Activated CD8-positive, alpha-beta memory T cell treated with anti-CD3 and anti-CD28 coated beads, Interleukin-2, amount 50 U/mL, for 48 hours (primary cell): ENCODE results near the gene DGKB.
"Not testable (repeated sequence)": the region's sequence is repeated elsewhere in the genome, so short reads cannot be mapped to it uniquely, and the experiment has no call there.

Experiments used
- DNase-seq: peaks from one replicate; pipeline ENCODE4 v3.0.0-alpha.2; 2020

Gene DGKB

DNA sequence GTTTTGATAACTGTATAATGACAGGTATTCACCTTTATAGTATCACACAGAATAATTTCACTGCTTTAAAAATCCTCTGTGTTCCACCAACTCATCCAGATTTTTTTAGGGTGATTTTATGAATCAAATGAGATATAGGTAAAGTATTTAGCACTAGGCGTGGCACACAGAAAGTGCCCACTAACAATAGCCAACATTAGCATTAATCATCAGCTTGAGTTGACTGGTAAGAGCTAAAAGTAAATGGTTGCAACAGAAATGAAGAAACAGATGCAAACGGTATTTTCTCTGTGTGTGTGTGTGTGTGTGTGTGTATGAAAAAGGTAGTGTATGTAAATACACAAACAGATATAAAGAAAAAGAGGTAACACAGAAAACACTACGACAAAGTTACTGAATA is 534.3 kb downstream of the DGKB start:
- no peak for DNase-seq

DNA sequence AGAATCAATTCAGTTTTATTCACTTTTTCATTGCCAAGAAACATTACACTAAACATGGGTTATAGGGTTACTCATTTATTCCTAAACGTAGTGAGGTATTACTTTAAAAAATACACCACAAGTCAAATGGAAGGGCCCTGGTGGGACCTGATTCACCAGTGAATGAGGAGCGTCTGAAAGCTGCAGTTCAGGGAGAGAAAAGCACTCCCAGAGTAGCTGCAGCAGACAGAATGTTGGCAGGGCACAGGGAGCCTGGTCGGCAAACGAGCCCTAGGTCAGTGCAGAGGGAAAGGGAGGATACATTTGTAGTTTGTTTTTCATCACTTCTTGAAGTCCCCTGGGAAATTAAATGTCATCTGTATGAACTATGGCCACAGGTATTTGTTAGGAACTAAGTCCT is 551.4 kb downstream of the DGKB start:
- no peak for DNase-seq

DNA sequence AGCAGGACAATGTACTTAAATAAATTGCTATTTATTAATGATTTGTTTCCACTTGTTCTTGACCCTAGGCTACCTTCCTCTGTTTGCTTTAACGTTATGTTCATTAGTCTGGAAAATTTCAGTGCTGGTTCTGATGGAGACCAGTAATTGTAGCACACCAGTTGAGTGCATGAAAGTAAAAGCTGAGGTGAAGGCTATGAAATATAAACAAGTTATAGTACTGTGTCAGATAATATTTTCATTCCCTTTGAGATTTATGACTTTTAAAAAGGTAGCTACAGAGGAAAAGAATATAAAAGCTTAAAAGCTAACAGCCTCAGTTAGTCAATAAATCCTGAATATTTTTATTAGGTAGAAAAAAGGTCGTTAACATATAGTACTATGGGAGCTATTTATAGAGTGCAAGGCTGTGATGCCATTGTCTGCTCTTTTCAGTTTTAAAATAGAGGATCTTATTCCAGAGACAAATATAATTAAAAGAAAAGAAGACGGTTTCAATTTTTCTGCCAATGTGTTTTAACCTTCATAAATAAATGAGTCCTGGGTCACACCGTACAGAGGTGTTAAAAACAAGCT is 561.3 kb downstream of the DGKB start:
- DNase-seq, result no peak

DNA sequence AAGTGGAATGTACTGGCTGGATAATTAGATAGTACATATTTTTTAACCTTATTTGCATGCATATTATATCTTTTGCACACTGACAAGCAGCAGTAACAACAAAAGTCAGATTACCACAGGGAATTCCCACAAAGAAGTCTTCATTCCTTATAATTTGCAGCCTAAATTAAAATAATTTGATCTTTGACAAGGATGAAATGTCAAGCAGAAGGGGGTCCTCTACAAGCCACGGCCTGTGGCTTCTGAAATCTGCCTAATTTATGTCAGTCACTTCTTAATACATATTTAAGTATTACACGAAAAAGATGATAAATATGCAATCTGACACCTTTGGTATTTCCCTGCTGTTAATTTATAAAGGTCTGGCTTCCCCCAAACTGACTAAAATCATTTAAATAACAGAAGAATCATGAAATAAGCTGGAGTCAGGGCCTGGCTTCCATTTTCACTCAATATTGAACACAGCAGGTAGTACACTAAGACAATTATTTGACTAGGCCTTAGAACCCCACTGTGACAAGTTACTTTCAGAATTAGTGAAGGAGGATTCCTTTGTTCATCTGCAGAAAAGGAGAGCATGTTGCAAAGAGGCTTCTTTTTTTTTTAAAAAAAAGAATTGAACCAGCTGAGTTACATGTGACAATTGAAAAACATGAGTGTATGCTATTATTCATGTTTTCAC is 562.0 kb downstream of the DGKB start:
- DNase-seq, result no peak

DNA sequence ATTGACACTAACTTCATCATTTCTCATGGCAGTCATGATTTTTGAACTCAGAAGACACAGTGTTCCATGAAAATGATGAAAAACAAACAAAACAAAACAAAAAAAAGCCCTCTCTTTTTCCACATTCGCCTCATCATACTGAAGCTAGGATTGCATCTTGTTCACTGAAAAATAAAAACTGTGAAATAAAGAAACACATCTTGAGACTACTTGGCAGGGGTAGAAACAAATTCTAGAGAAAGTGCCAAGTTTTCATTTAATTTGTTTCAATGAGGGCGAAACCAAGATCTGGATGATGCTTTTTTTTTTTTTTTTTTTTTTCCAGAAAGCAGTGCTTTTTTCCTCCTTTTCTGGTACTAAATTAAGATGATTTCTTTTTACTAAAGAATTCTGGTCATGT is 562.7 kb downstream of the DGKB start:
- no peak for DNase-seq

DNA sequence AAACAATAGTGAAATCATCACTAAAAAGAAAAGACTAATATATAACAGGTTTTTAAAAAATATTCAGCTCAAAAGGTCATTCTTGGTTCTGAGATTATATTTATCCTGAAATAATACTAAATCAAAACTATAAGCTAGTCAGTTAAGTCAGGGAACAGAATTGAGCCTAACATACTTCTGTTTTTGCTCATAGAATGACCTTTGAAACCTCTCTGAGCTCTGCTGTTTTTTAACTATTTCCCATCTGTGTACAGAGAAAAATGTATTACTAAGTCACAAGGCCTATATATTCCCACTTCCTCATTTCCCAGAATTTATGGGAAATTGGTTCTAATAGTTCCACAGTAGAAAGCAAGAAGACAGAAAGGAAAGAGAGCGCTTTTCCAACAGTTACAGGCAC is 566.3 kb downstream of the DGKB start:
- no peak for DNase-seq

DNA sequence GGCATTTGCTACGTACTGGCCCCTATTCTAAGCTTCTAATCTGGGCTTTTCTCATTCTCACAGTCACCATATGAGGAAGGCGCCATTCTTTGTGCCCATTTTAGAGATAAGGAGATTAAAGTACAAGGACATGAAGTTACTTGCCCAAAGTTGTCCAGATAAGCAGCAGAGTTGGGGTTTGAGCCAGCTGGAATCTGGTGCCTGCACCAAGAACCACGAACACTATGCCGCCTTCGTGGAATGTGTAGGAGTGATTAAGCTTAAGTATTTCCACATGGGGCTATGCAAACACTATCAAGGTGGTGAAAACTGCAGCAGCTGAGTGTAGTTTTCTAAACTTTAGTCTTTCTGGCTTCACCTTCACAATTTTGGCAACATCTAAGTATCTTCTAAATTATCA is 570.4 kb downstream of the DGKB start:
- DNase-seq, result no peak

DNA sequence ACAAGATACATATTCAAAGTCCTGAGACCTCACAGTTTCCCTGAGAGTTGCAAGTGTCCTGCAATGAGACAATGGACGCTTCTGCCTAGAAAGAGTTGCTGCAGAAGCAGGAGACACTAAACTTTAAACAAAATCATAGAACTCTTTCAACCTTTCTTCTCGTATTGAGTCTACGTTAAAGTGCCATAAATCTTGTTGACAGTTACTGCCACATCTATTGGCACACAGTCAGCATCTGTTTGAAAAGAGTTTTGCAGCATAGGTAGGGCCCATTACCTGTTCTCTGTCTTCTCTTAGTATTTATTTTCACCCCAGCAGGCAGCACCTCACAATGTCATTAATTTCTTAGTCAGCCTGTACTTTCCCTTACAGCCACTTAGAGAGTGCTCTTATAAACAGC is 577.8 kb downstream of the DGKB start:
- DNase-seq, result no peak

DNA sequence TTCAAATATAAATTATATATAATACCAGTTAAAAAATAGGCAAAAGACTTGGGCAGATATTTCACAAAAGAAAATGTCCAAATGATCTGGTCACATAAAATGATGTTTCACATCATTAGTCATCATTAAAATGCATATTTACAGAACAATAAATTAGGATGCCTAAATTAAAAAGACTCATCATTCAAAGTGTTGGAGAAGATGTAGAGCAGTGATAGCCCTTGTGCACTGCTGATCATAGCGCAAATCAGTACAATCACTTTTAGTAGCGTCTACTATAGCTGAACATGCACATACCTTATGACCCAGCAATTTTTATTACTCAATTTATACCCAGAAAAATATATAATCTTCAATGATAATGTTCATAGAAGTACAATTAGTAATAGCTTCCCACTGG is 579.8 kb downstream of the DGKB start:
- no peak for DNase-seq

DNA sequence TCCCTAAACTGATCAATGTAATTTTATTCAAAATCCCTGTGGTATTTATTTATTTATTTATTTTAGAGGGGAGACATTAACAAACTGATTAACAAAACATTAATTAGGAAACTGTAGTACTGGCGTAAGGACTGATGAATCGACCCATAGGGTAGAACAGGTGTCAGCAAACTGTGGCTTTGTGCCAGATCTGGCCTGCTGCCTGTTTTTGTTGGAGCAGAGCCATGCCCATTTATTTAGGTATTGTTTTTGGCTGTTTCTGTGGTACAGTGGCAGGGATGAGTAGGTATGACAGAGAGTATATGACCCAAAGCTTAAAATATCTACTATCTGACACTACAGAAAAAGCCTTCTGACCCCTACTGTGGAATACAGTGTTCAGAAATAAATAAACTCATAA is 580.6 kb downstream of the DGKB start:
- no peak for DNase-seq

DNA sequence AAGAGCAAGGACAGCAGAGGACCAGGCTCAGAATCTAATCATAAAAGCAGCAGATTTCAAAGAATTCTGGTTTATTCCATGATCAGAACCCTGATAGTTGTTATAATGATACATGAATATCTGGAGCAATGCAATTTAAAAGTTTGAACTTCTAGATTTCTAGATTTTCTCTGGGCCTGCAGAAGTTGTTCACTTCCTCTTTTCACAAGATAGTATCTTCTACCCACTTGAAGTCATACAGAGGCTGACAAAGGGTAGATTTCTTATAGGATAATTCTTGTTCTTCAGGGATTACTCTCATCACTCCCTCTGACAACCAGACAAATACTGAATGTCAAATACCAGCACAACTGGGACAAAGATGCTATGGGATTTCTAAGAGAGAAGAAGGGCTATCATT is 593.1 kb downstream of the DGKB start:
- DNase-seq, result no peak

DNA sequence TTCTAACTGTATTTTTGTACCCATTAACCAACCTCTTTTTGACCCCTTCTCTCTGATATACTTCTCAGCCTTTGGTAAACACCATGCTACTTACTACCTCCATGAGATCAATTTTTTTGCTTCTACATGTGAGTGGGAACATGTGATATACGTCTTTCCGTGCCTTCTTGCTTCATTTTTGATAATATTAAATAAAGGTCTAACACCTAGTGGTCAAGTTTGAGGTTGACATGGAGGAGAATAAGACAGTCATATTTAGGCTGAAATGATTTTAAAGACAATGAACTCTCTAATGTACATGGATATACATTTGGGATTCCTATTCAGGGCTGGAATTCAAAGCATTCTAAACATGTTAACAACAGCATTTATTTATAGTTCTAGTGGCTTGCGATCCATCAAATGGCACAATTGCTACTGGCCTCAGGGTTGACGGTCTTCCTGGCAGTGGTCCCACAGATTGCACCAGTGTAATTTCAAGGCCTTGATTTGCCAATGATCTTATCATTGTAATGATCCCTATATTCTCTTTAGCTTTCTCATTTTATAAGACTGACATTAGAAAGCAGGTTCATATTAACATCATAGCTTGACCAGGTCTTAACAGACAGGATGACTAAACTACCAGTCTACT is 597.2 kb downstream of the DGKB start:
- no peak for DNase-seq

DNA sequence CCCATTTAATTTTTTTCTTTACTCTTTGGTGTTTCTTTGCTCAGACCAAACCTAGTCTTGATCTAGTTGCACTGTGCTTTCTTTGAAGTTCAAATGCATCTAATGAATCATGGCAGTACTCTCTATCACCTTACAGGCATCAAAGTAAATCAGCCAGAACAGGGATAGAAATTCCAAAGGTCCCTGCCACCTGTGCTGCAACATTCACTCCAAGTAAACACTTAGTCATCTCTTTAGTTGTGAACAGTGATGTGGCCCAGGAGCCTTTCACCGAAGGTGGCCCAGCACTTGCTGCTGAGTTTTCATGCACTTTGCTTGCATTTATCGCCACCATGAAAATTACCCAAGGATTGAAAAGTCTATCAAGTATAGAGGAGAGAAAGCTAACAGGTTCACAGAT is 599.0 kb downstream of the DGKB start:
- DNase-seq, result no peak

DNA sequence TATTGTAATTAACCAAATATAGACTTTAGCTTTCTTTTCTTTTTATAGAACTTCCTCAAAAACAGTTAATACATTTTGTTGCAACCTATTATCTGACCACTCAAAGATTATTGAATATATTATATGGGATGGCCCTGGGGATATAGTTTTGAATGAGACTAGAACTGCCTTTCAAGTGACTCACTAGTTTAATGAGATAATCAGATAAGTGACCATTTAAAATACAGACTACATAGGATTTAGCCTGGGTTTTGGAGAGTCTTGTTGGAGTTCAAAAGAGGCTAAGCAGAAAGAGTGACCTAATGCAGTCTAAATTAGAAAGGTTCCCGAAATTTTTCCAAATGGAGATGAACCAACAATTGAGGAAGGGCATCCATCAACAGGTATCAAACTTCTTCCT is 607.9 kb downstream of the DGKB start:
- DNase-seq, result no peak

DNA sequence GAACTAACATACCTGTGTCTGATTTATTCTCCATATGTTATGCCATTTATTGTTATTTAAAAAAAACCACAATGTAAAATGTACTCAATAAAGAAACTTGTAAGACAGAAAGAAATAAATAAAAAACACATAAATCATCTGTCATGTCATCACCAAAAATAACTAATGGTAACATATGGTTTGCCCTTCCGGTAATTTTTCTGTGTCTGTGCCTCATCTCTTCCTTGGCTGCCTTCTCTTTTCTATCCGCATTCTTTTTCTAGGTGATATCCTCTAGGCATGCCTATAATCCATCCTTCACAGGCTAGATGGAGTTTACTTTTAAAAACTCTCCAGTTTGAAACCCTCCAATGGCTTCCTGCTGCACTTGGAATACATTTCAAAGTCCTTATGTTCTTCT is 609.1 kb downstream of the DGKB start:
- no peak for DNase-seq

DNA sequence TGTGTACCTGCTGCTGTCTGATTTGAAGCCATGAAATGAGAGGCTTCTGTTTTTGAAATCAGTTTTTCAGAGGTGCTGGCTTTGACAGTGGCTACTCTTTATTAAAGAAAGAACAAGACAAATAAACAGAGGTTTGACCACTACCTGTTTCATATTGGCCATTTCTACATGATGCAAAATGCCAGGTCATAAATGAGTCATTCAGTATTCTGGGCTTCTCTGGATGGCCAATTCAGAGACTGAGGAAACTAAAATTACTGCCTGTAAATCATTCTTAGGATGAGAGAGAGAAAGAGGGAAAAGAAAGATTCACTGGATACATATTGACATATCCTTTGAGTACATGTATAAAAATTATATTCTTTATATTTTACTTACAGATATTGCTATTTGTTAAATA is 609.8 kb downstream of the DGKB start:
- no peak for DNase-seq

DNA sequence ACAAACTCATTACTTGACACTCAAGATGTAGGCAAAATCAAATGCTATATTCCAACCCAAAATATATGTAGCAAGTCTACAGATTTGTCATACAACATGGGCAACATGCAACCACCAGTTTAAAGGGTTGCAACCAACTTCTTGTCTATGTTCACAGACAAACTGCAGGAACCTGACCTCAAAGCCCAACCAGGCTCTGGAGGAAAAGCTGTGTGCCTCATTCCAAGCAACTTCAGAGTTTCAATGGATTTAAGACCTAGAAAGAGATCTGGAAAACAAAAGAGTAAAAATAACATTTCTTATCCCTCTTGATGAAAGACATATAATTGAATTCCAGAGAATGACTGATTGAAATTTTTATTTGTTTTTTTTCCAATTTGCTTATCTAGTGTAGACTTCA is 612.6 kb downstream of the DGKB start:
- no peak for DNase-seq

DNA sequence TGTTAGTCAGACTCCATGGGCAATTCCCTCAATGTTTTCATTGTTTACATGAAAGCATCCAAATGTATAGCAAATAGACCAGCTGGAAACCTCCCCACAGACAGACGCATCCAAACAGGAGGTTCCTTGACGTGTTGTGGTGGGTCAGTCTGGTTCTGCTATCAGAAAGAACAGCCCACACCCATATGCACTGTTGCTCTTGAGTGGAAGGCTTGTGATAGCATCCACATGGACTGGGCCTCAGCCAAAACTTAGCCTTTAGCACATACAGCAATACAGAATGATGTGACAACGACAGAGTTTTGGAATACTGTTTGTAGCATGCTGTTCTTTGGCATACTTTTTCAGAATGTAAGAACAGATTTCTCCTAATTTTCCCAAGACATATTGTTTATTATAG is 613.9 kb downstream of the DGKB start:
- DNase-seq, result no peak

DNA sequence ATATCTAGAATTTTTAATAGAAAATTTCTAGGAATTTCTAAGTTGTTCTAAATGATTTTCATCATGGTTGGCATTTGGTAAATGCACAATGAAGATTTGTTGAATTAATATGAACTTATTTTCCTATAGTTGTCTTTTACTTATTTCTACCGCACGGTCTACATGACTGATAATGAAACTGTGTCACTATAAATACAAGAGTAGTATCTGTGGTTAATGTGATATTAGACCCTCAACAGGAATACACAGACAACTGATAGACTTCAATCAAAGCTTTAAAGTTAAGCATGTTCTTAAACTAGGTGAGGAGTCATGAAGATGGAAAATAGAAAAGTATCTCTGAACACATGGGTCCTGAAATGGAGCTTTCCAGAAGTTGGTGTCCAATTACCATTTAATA is 615.2 kb downstream of the DGKB start:
- no peak for DNase-seq

DNA sequence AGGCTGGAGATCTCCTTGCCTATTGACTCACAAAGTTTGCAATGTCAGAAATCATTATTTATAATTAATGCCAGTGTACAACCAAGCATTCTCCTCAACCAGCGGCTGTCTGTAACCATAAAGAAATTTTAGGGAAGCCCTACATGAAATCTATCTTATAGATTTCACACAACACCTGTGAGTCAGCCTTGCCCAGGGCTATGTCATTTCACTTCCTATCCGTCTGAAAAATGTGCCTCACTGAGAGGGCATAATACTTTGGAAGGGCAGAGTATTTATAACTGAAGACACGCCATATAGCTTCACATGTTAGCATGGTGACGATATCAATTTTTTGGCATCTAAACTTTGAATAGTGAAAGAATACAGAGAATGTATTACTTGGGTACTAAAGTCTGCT is 616.5 kb downstream of the DGKB start:
- DNase-seq, result no peak

DNA sequence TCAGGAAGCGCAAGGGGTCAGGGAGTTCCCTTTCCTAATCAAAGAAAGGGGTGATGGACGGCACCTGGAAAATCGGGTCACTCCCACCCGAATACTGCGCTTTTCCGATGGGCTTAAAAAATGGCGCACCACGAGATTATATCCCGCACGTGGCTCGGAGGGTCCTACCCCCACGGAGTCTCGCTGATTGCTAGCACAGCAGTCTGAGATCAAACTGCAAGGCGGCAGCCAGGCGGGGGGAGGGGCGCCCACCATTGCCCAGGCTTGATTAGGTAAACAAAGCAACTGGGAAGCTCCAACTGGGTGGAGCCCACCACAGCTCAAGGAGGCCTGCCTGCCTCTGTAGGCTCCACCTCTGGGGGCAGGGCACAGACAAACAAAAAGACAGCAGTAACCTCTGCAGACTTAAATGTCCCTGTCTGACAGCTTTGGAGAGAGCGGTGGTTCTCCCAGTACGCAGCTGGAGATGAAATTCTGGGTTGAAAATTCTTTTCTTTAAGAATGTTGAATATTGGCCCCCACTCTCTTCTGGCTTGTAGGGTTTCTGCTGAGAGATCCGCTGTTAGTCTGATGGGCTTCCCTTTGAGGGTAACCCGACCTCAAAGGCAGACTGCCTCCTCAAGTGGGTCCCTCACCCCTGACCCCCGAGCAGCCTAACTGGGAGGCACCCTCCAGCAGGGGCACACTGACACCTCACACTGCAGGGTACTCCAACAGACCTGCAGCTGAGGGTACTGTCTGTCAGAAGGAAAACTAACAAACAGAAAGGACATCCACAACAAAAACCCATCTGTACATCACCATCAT is 623.3 kb downstream of the DGKB start:
- not testable (repeated sequence) for DNase-seq

DNA sequence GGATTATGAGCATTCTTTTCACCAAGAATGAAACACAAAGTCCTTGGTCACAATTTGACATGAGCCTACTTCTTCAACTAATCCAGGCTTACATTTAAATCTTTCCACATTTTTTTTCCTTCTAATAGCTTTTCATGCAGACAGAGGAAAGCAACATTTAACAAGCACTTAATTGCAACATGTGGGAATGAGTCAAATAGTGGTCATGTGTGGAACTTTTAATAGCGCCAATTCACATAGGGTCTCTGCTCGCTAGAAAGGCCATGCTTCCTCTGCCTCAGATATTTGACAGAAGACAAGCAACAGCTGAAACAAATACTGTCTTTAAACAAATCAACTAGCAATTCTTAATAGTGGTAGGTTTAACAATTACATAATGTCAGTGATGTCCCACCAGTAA is 627.2 kb downstream of the DGKB start:
- DNase-seq, result no peak

DNA sequence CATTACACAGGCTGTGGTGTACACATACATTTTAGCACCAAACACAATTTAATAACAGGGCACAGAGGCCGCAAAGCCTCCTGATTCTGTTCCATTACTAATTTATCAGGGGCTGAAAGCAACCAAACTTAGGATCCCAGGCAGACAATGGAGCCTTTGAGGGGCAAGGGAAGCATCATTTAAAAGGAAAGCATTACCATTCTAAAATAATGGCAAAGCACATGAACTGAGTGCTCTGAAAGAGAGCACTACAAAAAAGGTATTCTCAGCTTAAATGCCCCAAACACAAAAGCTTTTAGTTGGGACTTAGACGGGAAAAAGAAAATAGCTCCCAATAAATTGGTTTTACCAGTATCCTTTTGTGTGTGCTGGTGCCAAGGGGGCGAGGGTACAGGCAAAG is 631.1 kb downstream of the DGKB start:
- DNase-seq, result no peak

DNA sequence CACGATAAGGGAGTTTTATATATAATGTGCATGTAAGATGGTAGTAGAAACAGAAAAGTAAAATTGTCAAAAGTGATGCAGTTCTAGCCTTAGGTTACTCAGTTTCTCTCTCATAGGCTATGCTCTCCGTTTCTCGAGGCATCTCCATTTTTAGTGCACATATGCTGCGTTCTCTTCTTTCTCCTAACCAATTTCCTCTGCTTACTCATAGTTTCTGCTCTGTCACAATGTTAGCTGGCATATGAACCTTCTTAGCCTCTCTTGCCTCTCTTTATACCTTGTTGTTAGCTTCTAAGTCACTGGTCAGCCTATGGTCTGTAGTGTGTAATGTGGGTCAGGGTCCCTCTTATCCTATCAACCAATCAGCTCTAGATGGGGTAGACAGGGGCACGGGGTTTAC is 632.5 kb downstream of the DGKB start:
- no peak for DNase-seq
